HS-27A (cell line): ENCODE measurements around the gene KSR1.
"Not testable (repeated sequence)": the region's sequence is repeated elsewhere in the genome, so short reads cannot be mapped to it uniquely, and the experiment has no call there.

Experiments used
- DNase-seq: peaks from one replicate; pipeline ENCODE4 v3.0.0-alpha.2; 2012; ENCODE audit warnings: low read depth, missing footprints

Gene KSR1

GRCh38 chr17:27612160-27612770 is 156.0 kb downstream of the KSR1 start:
- no peak for DNase-seq

GRCh38 chr17:27613433-27613832 is 157.2 kb downstream of the KSR1 start:
- DNase-seq: no peak

GRCh38 chr17:27615121-27615520 is 158.9 kb downstream of the KSR1 start:
- DNase-seq: no peak

GRCh38 chr17:27616414-27616813 is 160.2 kb downstream of the KSR1 start:
- no peak for DNase-seq

GRCh38 chr17:27618417-27618816 is 162.2 kb downstream of the KSR1 start:
- no peak for DNase-seq

GRCh38 chr17:27620721-27621120 is 164.5 kb downstream of the KSR1 start:
- no peak for DNase-seq

GRCh38 chr17:27621536-27621935 is 165.3 kb downstream of the KSR1 start:
- no peak for DNase-seq

- DNase-seq: no peak
Measured at GRCh38 chr17:27621942-27622559, 165.8 kb downstream of the KSR1 start.

GRCh38 chr17:27622986-27623385 is 166.7 kb downstream of the KSR1 start:
- no peak for DNase-seq

GRCh38 chr17:27623614-27624013 is 167.4 kb downstream of the KSR1 start:
- no peak for DNase-seq

- no peak for DNase-seq
Measured at GRCh38 chr17:27624539-27624938, 168.3 kb downstream of the KSR1 start.

- no peak for DNase-seq
Measured at GRCh38 chr17:27625856-27626255, 169.6 kb downstream of the KSR1 start.

GRCh38 chr17:27627514-27627913 is 171.3 kb downstream of the KSR1 start:
- no peak for DNase-seq

GRCh38 chr17:27628376-27628775 is 172.1 kb downstream of the KSR1 start:
- no peak for DNase-seq

GRCh38 chr17:27629260-27629659 is 173.0 kb downstream of the KSR1 start:
- DNase-seq: not testable (repeated sequence)

- no peak for DNase-seq
Measured at GRCh38 chr17:27630607-27631410, 174.6 kb downstream of the KSR1 start, which contains the start of gene LGALS9. TSS of gene LGALS9 (plus strand) at chr17:27631188. CDS start at chr17:27631266, 78 bp downstream.

- no peak for DNase-seq
Measured at GRCh38 chr17:27631411-27631760, 175.1 kb downstream of the KSR1 start.

- no peak for DNase-seq
Measured at GRCh38 chr17:27631897-27632725, 175.9 kb downstream of the KSR1 start.

- not testable (repeated sequence) for DNase-seq
Measured at GRCh38 chr17:27632766-27633165, 176.5 kb downstream of the KSR1 start.

GRCh38 chr17:27633312-27634025 is 177.2 kb downstream of the KSR1 start:
- DNase-seq: no peak

- DNase-seq: no peak
Measured at GRCh38 chr17:27634026-27634335, 177.7 kb downstream of the KSR1 start.

- DNase-seq: no peak
Measured at GRCh38 chr17:27634776-27635175, 178.5 kb downstream of the KSR1 start.
